NCI-H146 treated with DMSO at 0.1 percent for 48 hours (cell line): ENCODE measurements around the gene A2M.

Experiments used
- DNase-seq: peaks from one replicate; lab custom pipeline; 2025; ENCODE audit not compliant: unreplicated experiment; lab: John Stamatoyannopoulos, UW

A2M gene

DNA sequence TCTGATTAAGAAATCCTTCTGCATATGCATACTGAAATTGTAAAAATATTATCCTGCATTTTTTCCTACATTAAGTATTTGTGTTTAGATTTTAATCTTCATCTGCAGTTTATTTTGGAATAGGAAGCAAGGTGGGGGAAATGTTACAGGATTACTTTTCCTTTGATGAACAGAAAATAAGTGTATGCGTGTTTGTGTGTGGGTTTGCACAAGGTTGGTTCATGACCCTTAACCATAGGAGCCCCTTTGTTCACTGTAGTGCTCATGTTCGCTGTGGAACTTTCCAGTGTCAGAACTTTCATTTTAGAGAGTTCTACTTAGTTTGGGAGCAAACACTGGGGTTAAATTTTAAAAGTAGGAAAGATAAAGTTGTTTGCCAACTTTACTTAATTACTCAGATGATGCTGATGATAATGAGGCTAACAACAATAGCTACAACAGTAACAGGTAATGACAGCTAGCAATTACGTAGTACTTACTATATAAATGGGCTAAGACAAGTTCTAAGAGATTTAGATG lies 6.4 kb upstream of the A2M start:
- DNase-seq, result no peak

DNA sequence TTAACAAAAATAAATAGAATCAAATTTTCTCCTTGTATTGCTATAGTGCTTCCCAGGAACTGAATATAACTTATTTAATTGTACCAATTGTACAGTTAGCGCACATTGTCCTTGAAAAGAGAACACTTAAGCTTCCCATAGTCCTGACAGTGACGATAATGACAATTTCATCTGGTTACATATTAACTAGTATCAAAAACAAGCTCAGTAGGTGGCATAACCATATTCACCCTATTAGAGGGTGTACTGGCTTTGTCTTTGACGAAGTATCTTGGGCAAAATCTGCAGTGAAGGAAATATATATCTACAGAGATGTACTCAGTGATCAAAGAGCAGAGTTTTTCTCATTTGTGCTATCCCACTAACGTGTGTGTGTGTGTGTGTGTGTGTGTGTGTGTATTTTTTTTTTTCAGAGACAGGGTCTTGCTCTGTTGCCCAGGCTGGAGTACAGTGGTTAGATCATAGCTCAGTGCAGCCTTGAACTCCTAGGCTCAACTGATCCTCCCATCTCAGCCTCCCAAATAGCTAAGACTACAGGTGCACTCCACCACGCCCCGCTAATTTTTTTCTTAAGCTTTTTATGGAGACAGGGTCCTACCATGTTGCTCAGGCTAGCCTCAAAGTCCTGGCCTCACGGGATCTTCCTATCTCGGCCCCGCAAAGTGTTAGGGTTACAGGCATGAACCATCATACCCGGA lies 4.9 kb upstream of the A2M start:
- DNase-seq, result no peak

DNA sequence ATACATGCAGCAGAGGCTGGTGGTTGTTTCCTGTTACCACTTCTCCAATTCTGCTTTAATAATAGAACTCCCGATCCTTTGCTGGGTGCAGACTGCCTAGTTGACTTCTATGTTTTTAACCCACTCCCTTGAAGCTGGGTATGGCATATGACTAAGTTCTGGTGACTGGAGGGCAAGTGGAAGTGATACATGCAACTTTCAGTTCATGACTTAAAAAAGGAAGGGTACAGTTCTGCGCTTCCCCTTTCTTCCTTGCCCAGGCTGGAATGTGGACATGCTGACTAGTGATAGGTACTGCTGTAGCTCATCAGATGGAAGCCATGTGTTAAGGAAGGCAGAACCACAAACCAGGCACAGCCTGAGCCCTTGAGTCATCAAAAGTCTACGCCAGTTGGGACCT lies 2.4 kb upstream of the A2M start:
- DNase-seq, result no peak

DNA sequence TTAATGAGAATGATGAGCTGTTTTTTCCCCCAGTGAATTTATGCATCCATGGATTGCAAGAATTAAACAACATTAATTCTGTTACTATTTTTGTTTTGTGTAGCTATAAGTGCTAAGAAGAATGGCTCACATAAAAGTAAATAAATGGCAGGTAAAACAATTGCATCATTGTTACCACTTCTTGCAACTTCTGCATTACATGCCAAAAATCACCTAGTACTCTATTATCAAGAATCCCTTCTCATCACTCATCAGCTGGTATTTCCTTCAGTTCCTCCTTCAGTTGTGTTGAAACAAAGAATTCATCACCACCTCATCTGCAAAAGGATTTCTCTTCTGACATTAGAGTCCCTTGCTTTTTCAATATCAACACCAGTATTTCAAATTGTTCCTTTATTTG lies 773 bp downstream of the A2M start:
- no peak for DNase-seq

DNA sequence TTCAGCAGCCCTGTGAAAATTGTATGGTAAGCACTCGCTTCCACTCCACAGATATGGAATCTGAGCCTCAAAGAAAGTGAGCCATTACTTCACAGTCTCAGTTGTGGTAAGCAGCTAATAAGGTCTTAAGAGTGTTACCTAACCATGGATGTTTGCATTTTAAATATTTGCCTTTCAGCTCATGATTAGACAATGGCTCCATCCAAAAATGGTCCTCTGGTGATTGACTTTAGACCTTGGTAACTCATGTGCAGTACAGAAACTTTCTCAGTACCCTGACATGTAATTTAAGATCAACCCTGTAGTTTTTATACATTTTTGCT lies 1.8 kb downstream of the A2M start:
- DNase-seq, result no peak

DNA sequence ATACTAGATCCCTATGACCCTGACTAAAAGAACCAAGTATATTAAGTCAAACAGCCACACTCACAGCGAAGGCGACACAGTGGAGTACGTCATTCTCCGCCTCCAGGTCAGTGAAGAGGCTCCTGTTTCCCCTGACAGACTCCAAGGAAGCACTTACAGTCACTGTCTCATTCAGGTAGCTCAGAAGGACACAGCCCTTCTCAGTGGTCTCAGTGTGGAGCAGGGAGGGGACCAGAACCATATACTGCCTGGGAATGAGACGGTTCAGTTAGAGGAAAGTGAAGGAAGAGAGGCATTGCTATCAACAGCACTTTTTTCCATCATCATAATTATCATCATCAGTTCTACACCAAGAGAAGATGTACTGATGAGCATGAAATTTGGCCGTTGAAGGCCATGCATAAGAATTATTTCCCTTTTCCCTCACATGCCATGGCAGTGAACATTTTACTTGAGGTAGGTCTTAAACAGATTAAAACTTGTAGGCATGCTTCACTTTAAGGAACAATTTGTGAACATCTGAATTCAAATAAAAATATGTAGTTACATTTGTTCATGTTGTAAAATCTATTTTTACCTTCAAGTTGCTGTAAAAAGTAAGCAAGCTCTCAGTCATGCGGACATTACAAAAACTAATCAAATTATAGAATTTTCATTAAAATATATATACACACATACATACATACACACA lies 2.3 kb downstream of the A2M start:
- no peak for DNase-seq

DNA sequence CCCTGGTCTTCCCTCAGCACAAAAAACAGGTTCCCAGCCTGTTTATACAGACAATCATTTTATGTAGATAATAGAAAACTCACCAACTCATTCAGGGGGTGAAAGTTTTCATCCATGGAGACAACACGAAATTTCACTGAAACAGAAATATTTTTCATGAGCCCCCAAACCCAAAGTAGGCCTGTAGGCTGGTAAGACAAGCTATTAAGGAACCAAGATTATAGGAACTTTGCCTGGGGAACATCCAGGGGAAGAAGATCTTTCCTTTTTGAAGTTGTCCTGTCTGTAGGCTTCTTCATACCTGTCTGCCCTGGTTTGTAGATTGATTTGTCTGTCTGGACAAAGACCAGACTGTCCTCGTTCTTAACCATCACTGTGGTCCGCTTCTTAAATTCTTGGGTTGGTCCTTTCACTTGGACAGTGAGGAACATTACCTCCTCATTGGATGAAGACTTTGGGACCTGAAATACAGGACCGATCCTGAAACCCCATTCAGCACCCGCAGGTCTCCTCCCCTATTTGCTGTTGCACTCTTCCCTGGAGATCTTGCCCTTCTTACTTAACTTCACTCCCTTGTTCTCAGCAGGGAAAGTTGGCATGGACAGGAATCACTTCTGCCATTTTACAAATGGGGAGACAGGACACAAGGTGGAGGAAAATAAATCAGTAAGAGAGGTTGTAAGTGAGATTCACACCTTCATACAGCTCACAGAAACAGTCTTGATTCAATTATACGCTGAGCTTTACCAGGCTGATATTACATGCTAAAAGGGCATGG lies 3.5 kb downstream of the A2M start:
- DNase-seq, result no peak

DNA sequence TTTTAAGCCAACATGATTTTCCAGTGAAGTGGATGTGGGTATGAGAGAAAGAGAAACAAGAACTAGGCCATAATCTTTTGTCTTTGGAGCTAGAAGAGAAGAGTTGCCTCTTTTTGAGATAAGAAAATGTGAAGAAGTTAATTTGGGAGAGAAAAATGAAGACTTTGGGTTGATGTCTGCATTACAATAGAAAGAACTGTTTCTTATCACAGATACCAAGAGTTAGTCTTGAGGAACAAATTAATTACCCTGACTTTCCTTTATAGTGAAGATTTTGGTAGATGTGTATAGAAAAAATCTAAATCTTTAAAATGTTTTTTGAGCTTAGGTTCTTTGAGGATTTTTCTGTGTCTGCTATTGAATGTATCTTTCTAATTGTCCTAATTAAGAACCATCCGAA lies 4.2 kb downstream of the A2M start:
- no peak for DNase-seq

DNA sequence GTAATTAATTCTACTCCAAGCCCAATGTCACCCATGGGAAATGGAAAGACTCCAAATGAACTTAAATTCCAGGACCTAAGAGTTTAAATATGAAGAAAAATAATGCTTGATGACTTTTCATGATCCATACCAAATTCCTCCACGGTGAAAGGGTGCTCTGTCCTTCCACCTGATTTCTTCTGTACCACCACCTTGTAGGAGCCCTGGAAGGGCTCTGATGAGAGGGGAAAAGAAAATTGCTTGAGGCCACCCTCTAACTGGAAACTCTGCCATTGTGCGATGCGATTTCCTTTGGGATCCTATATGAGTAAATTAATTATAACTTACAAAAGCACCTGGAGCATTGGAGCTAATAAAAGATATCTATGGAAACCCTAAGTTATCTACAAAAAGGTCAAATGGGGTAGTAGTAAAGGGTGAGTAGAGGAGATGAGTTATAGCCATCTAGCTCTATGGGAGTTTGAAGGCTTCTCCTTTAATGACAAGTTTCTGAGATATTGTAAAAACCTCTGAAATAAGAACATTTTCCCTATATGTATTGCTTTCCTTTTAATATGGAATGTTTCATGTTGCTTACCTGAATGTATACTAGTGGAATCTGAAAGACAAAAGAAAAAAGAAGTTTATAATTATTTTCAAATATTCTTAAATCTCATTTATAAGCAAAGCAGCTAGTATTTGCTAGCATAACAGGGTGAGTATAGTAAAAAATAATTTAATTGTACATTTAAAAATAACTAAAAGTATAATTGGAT lies 5.8 kb downstream of the A2M start:
- no peak for DNase-seq

DNA sequence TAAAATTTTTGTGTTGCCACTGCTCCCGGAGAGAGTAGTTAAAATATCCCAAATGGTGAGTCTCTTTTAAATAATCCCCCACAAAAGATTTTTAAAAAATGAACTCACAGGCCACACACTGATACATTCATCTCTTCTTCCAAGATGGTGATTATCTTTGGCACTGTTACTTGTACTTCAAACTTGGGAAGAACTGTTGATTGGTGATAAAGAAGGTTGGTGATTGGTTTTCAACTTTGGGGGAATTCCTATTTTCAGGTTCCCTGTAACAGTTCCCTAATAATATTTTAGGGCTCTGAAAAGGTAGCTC lies 6.6 kb downstream of the A2M start:
- DNase-seq, result no peak

DNA sequence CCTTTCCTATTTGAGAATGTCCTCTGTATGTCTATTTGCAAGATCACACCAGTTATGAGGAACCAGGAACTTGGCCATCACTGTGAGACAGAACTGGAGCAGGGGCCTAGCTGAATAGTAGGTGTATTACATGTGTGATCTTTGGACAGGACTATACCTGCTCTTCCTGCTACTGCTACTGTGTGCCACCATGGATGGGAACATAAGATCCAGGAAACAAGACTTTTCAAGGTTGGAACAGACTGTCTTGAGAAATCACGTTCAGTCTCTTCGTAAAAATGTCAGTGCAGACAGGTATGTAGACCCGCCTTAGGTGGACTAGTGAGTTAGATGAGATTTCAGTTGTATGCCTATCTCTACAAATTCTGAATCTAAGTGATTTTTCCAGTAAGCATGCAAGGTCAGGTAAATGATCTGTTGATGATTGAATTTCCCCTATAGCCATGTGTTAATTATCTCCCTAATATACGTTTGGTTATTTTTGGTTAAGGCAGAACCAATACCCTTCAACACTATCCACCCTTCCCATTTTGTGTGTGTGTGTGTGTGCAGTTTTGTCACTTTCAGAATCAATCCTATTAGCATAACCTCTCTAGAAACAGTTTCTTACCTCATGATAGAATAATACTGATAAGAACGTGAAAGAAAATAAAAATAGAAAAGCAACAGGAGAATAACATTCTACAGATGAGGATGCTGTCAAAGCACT lies 7.1 kb downstream of the A2M start:
- no peak for DNase-seq

DNA sequence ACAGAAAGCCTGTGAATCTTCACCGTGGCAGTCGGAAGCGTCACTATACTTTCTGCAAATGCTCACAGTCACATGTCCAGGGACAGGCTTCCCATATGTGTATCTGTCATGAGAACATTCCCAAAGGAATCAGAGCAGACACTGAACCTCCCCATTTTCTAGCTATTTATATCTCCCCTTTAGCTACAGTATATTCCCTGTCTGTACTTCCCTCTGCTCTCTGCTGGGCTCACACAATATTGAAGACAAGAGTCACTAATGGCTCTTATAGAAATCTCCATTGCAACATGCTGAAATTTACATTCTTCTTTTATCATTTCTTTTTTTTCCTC lies 8.2 kb downstream of the A2M start:
- no peak for DNase-seq

DNA sequence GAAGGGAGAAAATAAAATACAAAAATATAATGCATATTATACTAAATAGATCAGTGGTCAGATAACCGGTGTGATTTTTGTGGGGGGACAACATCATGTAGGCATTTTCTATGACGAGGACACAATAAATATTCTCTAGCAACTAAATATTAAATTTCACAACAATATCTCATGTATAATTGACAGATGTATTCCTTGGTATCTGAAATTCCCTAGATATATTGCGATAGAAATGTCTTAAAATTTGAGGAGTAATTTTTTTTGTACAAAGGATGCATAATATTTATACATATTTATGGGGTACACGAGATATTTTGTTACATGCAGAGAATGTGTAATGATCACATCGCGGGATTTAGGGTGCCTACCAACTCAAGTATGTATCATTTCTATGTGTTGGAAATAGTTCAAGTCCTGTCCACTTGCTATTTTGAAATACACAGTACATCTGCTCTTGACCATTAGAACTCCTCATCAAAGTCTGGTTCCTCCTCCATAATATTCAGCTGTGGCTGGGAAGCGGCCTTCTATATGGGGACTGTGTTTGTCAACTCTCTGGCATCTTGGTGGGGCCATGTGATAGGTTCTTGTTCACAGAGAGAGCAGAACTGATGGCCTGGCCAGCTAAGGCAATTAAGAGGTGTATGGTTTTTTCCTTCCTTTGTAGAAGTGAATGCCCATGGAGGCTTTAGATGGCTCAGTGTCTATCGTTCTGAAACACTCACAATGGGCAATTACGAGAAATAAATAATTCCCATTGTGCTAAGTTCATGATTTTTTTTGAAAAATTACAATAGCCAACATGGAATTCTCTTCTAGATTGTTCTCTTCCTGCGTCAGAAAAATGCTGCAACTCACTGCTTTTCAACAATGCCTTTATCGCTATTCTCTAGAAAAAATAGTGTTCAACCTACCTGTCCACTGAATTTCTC lies 8.8 kb downstream of the A2M start:
- DNase-seq, result no peak

DNA sequence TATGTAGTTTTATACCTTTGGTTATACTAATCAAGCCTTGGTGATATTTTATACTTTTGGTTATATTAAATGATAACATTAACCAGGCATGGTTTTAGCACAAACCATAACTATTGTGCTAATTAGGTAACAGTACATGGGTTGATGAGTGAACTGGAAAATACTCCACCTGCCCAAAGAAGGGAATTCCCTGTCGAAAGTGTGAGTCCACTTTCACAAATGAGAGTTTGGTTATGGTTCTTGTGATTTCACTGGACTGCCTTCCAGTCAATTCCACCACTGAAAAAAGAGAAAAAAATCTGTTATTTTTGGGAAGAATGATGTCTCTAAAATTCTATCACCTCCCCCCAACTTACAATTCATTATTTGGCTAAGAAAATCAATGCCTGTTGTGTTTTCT lies 9.7 kb downstream of the A2M start:
- no peak for DNase-seq

DNA sequence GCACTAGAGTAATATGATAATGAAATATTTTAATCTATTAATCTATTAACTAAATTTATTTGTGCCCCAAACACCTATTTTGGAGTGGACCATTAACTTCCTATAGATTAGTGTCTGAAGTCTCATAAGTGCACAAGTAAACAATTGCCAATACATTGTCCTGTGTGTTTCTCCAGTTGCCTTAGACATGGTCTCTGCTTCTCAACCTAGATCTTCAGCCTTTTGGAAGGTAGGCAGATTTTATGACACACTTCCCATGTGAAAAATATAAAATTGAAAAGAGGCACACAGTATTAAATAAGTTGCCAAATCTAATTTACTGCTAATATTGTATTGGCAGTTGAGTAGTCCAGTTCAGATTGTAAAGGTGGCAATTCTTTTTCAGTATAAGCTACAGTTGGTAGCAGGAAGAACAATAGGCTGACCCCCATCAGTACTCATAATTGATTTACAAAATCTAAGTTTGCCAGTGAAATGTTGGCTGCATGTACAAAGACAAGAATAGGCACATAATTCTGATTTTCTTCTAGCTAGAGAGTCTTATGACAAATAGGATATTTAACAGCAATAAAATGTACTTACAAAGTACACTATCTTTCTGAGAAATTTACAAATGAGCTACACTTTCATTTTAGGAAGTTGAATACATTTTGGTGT lies 10.8 kb downstream of the A2M start:
- DNase-seq, result no peak

DNA sequence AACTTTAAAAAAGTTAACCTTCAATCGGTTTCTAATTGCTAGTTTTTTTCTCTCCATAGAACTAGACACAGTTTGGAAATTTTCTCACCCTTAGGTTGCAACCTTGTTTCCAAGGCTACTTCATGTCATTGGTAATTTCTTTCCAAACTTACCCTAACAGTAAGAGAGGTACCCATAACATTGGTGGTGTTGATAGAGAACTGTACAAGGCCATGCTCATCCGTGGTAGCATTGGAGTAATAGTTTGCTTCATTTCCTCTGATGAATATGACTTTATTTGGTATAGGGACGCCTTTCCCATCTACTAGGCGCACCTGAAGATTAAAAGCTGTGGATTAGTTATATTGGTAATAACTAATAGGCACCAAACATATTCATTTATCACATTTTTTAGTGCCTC lies 11.6 kb downstream of the A2M start:
- DNase-seq, result no peak

DNA sequence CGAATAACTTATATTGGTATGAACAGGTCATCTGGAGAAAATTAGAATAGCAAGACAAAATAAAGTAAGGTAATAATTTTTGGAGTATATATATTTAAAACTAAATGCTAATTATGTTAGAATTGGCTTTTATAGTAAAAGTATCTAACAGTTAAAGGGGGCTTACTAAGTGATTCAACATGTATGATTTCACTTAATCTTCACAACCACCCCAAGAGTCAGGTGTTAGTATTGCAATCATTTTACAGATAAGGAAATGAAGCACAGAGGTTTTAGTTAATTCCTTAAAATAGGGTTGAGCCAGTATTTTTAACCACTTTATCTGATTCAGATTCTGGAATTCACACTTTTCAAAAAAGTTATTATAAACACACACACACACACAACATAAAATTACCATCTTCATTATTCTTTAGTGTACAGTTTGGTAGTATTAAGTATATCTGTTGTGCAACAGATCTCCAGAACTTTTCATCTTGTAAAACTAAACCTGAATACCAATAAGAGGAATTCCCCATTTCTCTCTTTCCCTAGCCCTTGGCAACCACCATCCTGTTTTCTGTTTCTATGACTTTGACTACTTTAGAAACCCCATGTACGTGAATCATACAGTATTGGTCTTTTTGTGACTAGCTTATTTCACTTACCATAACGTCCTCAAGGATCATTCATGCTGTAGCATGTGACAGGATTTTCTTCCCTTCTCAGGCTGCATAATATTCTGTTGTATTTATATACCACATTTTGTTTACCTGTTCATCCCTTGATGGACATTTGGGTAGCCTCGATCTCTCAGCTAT lies 12.5 kb downstream of the A2M start:
- no peak for DNase-seq

DNA sequence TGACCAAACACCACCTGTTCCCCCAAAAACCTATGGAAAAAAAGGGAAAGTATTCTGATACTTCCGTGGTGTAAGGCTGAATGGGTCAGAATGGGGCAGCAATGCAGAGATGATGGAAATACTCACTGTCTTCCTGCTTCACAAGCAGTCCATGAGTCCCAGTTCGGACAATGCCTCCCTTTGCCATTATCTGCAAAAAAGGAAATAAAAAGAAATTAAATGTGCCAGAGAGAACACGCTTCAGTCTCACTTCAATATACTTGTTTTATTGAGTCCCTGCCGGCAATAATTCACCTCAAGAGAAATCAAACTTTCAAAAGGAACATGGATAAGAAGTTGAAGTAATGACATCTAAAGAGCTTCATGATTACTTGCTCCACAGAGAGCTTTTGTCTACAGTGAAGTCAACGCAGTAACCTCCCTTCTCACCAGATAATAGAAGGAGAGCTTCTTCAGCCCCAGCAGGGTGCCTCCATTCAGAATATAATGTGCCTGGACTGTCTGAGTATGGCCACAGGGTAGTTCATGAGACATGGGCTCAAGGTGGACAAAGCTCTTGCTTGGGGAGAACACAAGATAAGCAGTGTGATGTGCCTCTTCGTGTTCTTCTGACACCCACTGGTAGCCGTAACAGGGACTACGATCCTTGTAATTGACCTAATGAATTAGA lies 14.6 kb downstream of the A2M start:
- DNase-seq, result no peak
